GM21447 (cell line): Measurements from ENCODE around the gene LIPH.
"Not testable (repeated sequence)": the region's sequence is repeated elsewhere in the genome, so short reads cannot be mapped to it uniquely, and the experiment has no call there.

Experiments
- ATAC-seq: cut with Tn5 transposase; IDR thresholded peaks from one replicate; pipeline ENCODE4 v1.9.1; 2021; ENCODE audit not compliant: unreplicated experiment

LIPH gene

GRCh38 chr3:185489462-185489861, 62.9 kb downstream of the LIPH start:
- ATAC-seq = no peak

GRCh38 chr3:185488465-185488864, 63.9 kb downstream of the LIPH start:
- no peak for ATAC-seq

GRCh38 chr3:185486394-185486793, 66.0 kb downstream of the LIPH start:
- no peak for ATAC-seq

- ATAC-seq = no peak
These were observed 68.1 kb downstream of the LIPH start for GRCh38 chr3:185484296-185484695.

- no peak for ATAC-seq
These were observed 72.9 kb downstream of the LIPH start for GRCh38 chr3:185479373-185479945.

GRCh38 chr3:185477316-185477715, 75.1 kb downstream of the LIPH start:
- no peak for ATAC-seq

GRCh38 chr3:185474922-185475321, 77.5 kb downstream of the LIPH start:
- ATAC-seq = not testable (repeated sequence)

GRCh38 chr3:185473290-185473815, 79.0 kb downstream of the LIPH start:
- no peak for ATAC-seq

- ATAC-seq = no peak
These were observed 82.1 kb downstream of the LIPH start for GRCh38 chr3:185470323-185470722.

- ATAC-seq = no peak
These were observed 82.8 kb downstream of the LIPH start for GRCh38 chr3:185469542-185469941.

- ATAC-seq = not testable (repeated sequence)
These were observed 86.3 kb downstream of the LIPH start for GRCh38 chr3:185466123-185466522.

GRCh38 chr3:185465471-185465870, 86.9 kb downstream of the LIPH start:
- ATAC-seq = no peak

- ATAC-seq = no peak
These were observed 91.6 kb downstream of the LIPH start for GRCh38 chr3:185460719-185461350.

- no peak for ATAC-seq
These were observed 92.1 kb downstream of the LIPH start for GRCh38 chr3:185460309-185460708.

- no peak for ATAC-seq
These were observed 95.0 kb downstream of the LIPH start for GRCh38 chr3:185457376-185457775.
